BLaER1 treated with 17β-estradiol and CSF1 and Interleukin-3, amounts not matched to agents 10 nM and 100 nM (cell line): ENCODE data around the gene REEP2.
"Not testable (repeated sequence)": the region's sequence is repeated elsewhere in the genome, so short reads cannot be mapped to it uniquely, and the experiment has no call there.

Source experiments
- H3K27ac ChIP-seq, 11 experiments: shearing (Covaris generic); formaldehyde crosslinking; 2 replicates each; pipeline ENCODE4 v1.8.1; 2022
- H3K27me3 ChIP-seq, 11 experiments: shearing (Covaris generic); formaldehyde crosslinking; 2 replicates each; pipeline ENCODE4 v1.8.1; 2022
- H3K36me3 ChIP-seq, 11 experiments: shearing (Covaris generic); formaldehyde crosslinking; 2 replicates each; pipeline ENCODE4 v1.8.1; 2022
- H3K4me1 ChIP-seq, 10 experiments: shearing (Covaris generic); formaldehyde crosslinking; 2 replicates each; pipeline ENCODE4 v1.8.1; 2022
- H3K4me2 ChIP-seq, 11 experiments: shearing (Covaris generic); formaldehyde crosslinking; 2 replicates each; pipeline ENCODE4 v1.8.1; 2022
- H3K4me3 ChIP-seq, 10 experiments: shearing (Covaris generic); formaldehyde crosslinking; 2 replicates each; pipeline ENCODE4 v1.8.1; 2022
- H3K9ac ChIP-seq, 11 experiments: shearing (Covaris generic); formaldehyde crosslinking; 2 replicates each; pipeline ENCODE4 v1.8.1; 2022
- H3K9me3 ChIP-seq, 11 experiments: shearing (Covaris generic); formaldehyde crosslinking; replicated peaks in 1 of 11; 2 replicates each; pipeline ENCODE4 v1.8.1; 2022
- H4K20me1 ChIP-seq, 11 experiments: shearing (Covaris generic); formaldehyde crosslinking; 2 replicates each; pipeline ENCODE4 v1.8.1; 2022
- Cebpa-rat ChIP-seq, 11 experiments: shearing (Covaris generic); IDR thresholded peaks; 2 replicates each; pipeline ENCODE4 v1.8.1; 2022

REEP2 gene

DNA sequence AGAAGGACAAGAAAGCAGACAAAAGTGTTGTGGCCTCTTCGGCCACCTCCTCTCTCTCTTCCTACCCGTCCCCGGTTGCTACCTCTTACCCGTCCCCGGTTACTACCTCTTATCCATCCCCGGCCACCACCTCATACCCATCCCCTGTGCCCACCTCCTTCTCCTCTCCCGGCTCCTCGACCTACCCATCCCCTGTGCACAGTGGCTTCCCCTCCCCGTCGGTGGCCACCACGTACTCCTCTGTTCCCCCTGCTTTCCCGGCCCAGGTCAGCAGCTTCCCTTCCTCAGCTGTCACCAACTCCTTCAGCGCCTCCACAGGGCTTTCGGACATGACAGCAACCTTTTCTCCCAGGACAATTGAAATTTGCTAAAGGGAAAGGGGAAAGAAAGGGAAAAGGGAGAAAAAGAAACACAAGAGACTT, 28.9 kb downstream of the REEP2 start:
- H3K9me3 ChIP-seq: peaks cover 0 to 8% (median 0%) of the 10 kb centered on the region in 11 experiments; a peak in 1 of 22 replicates
- no peak for TF ChIP-seq Cebpa-rat (IDR thresholded peaks at IDR 0.05)
- H3K27ac ChIP-seq: peak overlapping the region in 1 of 11 experiments; percentile 95; a peak in 2 of 22 replicates
- H3K9ac ChIP-seq: peak overlapping the region in 10 of 11 experiments; percentile 85 to 97 (median 90); a peak in 14 of 22 replicates
- H3K36me3 ChIP-seq: peaks cover 13 to 37% (median 31%) of the 10 kb centered on the region in 11 experiments
- H3K4me3 ChIP-seq: peak overlapping the region; percentile 72 to 96 (median 84); a peak in 19 of 20 replicates
- peaks cover 36 to 62% (median 55%) of the 10 kb centered on the region in 11 experiments for H4K20me1 ChIP-seq
- peaks cover 35 to 47% (median 42%) of the 10 kb centered on the region in 10 experiments for H3K4me1 ChIP-seq
- peaks cover 0 to 16% (median 0%) of the 10 kb centered on the region in 11 experiments; a peak in 5 of 22 replicates for H3K27me3 ChIP-seq
- peak overlapping the region; percentile 82 to 98 (median 97) for H3K4me2 ChIP-seq

DNA sequence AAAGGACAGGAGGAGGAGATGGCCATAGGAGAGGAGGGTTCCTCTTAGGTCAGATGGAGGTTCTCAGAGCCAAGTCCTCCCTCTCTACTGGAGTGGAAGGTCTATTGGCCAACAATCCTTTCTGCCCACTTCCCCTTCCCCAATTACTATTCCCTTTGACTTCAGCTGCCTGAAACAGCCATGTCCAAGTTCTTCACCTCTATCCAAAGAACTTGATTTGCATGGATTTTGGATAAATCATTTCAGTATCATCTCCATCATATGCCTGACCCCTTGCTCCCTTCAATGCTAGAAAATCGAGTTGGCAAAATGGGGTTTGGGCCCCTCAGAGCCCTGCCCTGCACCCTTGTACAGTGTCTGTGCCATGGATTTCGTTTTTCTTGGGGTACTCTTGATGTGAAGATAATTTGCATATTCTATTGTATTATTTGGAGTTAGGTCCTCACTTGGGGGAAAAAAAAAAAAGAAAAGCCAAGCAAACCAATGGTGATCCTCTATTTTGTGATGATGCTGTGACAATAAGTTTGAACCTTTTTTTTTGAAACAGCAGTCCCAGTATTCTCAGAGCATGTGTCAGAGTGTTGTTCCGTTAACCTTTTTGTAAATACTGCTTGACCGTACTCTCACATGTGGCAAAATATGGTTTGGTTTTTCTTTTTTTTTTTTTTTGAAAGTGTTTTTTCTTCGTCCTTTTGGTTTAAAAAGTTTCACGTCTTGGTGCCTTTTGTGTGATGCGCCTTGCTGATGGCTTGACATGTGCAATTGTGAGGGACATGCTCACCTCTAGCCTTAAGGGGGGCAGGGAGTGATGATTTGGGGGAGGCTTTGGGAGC, 29.5 kb downstream of the REEP2 start:
- H3K9ac ChIP-seq: peak overlapping the region in 8 of 11 experiments; percentile 85 to 93 (median 90); a peak in 12 of 22 replicates
- H3K27ac ChIP-seq: no peak overlapping the region
- H3K36me3 ChIP-seq: peaks cover 13 to 37% (median 31%) of the 10 kb centered on the region in 11 experiments
- H3K4me2 ChIP-seq: peak overlapping the region; percentile 82 to 98 (median 97)
- H4K20me1 ChIP-seq: peaks cover 36 to 62% (median 55%) of the 10 kb centered on the region in 11 experiments
- H3K9me3 ChIP-seq: peaks cover 0 to 8% (median 0%) of the 10 kb centered on the region in 11 experiments; a peak in 1 of 22 replicates
- peak overlapping the region; percentile 72 to 96 (median 84); a peak in 18 of 20 replicates for H3K4me3 ChIP-seq
- H3K4me1 ChIP-seq: peaks cover 29 to 42% (median 36%) of the 10 kb centered on the region in 10 experiments
- no peak for TF ChIP-seq Cebpa-rat (IDR thresholded peaks at IDR 0.05)
- H3K27me3 ChIP-seq: peaks cover 0 to 16% (median 0%) of the 10 kb centered on the region in 11 experiments; a peak in 5 of 22 replicates

DNA sequence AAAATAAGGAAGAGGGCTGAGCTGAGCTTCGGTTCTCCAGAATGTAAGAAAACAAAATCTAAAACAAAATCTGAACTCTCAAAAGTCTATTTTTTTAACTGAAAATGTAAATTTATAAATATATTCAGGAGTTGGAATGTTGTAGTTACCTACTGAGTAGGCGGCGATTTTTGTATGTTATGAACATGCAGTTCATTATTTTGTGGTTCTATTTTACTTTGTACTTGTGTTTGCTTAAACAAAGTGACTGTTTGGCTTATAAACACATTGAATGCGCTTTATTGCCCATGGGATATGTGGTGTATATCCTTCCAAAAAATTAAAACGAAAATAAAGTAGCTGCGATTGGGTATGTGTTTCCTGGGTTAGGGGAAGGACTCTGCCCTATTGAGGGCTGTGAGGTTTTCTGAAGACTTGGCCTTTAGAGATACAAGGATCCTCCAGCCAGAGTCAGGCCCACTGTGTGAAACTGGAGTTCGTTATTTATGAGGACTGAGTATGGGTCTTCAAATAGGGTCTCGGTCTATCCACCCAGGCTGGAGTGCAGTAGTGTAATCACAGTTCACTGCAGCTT, 30.2 kb downstream of the REEP2 start:
- Histone ChIP-seq H3K27ac (no peak overlapping the region), H4K20me1 (peaks cover 36 to 62% (median 55%) of the 10 kb centered on the region in 11 experiments), H3K4me2 (peak overlapping the region; percentile 82 to 98 (median 97); a peak in 21 of 22 replicates), H3K4me3 (peak overlapping the region in 5 of 10 experiments; percentile 81 to 96 (median 90); a peak in 8 of 20 replicates), H3K9me3 (peaks cover 0 to 8% (median 0%) of the 10 kb centered on the region in 11 experiments; a peak in 1 of 22 replicates), H3K36me3 (peaks cover 13 to 37% (median 31%) of the 10 kb centered on the region in 11 experiments), H3K27me3 (peaks cover 0 to 16% (median 0%) of the 10 kb centered on the region in 11 experiments; a peak in 5 of 22 replicates), H3K4me1 (peaks cover 24 to 38% (median 32%) of the 10 kb centered on the region in 10 experiments), H3K9ac (peak overlapping the region in 3 of 11 experiments; percentile 85 to 93 (median 90); a peak in 2 of 22 replicates)
- TF ChIP-seq Cebpa-rat (IDR thresholded peaks at IDR 0.05): no peak

DNA sequence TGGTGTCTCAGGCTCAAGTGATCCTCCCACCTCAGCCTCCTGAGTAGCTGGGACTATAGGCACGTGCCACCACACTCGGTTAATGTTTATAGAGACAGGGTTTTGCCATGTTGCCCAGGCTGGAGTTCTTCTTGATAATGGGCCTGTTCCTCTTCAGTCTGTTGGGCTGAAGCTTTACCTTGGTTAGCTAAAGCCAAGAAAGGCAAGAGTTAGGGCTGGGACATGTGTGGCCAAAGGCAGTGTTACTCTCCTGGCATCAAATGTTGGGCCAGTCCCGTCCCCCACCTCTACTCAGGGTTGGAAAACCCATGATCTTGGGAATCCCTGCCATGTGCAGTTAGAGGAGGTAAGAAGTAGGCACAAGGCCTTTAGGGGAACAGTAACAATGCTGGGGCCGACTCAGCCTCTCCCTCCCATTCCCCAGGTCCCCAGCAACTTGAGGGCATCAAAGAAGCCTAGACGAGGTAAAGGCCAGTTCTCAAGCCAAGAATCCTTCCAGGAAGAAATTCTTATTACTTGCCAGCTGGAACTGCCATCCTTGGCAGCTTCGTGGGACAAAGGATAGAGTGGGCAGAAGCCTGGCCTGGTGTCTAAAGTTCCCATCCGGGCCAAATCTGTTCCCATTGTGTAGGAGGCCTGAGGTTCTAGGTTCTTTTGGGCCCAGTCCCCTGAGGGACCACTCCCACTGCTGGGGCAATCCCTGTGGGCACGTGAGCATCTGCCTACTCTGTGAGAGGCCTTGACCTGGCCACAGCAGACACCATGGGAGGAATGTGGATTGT, 30.9 kb downstream of the REEP2 start:
- peaks cover 0 to 16% (median 0%) of the 10 kb centered on the region in 11 experiments; a peak in 5 of 22 replicates for H3K27me3 ChIP-seq
- TF ChIP-seq Cebpa-rat (IDR thresholded peaks at IDR 0.05): no peak
- H3K4me3 ChIP-seq: no peak overlapping the region
- peaks cover 24 to 38% (median 32%) of the 10 kb centered on the region in 10 experiments for H3K4me1 ChIP-seq
- H3K36me3 ChIP-seq: peaks cover 13 to 37% (median 31%) of the 10 kb centered on the region in 11 experiments
- no peak overlapping the region for H3K9ac ChIP-seq
- peaks cover 36 to 62% (median 55%) of the 10 kb centered on the region in 11 experiments for H4K20me1 ChIP-seq
- H3K4me2 ChIP-seq: peak overlapping the region in 9 of 11 experiments; percentile 34 to 98 (median 97); a peak in 10 of 22 replicates
- H3K9me3 ChIP-seq: peaks cover 0 to 8% (median 0%) of the 10 kb centered on the region in 11 experiments; a peak in 1 of 22 replicates
- H3K27ac ChIP-seq: no peak overlapping the region

DNA sequence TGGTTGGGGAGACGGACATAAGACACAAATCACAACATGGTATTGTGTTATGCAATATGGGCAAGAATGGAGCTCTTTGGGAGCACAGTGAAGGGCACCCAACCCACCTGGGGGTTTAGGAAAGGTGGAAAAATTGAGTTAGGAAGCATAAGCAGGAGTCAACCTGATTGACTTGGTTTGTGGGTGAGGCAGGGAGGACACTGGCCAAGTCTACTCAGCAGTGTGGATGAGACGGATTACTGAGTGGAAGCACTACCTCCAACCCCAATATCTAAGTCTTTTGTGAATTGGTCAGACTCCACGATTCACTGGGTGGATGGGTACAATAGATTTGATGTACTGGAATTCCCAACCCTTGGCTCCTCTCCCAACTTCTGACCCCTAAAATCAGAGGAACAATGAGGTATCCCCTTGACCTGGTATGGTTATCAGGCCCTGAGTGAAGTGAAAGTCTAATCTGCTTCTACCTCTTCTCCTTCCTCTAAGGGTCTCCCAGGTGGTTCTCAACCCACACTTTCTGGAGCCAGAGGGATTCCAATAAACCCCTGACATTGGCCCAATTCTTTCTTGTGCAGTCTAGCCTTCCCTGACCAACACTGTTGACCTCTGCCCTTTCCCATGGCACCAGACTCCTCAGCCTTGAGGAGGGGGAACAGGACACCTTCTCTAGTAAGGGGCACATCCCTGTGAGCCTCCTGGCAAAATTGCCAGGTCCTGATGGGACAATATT, 31.6 kb downstream of the REEP2 start:
- H3K36me3 ChIP-seq: peaks cover 13 to 37% (median 31%) of the 10 kb centered on the region in 11 experiments
- H3K9me3 ChIP-seq: peaks cover 0 to 8% (median 0%) of the 10 kb centered on the region in 11 experiments; a peak in 1 of 22 replicates
- H3K9ac ChIP-seq: no peak overlapping the region
- H3K4me1 ChIP-seq: peaks cover 24 to 38% (median 32%) of the 10 kb centered on the region in 10 experiments
- H3K4me2 ChIP-seq: 0 out of 22 replicates have a peak overlapping the region, but pooled peaks of 2 of the 11 experiments have one; percentile 93 to 98
- no peak overlapping the region for H3K27ac ChIP-seq
- H3K4me3 ChIP-seq: no peak overlapping the region
- no peak for TF ChIP-seq Cebpa-rat (IDR thresholded peaks at IDR 0.05)
- H3K27me3 ChIP-seq: peaks cover 0 to 16% (median 0%) of the 10 kb centered on the region in 11 experiments; a peak in 5 of 22 replicates
- peaks cover 35 to 60% (median 54%) of the 10 kb centered on the region in 11 experiments for H4K20me1 ChIP-seq

DNA sequence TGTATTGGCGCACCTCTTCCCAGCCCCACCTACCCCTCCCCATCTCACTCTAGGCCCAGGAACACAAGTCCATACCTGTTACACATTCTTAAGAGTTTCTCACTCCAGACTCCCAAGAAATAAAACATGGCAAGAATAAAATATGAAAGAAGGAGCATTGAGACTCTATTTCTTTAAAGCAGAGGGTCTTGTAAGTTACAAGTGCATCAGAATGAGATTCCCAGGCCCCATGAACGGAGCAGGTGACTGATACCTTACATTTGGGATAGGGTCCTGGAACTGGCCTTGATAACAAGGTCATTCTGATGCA, 32.1 kb downstream of the REEP2 start:
- no peak for TF ChIP-seq Cebpa-rat (IDR thresholded peaks at IDR 0.05)
- Histone ChIP-seq H3K4me3 (no peak overlapping the region), H3K9me3 (peaks cover 0 to 4% (median 0%) of the 10 kb centered on the region in 11 experiments; a peak in 1 of 22 replicates), H3K27ac (no peak overlapping the region), H3K4me2 (no peak overlapping the region), H3K9ac (no peak overlapping the region), H3K36me3 (peaks cover 13 to 36% (median 30%) of the 10 kb centered on the region in 11 experiments), H3K4me1 (peaks cover 24 to 36% (median 30%) of the 10 kb centered on the region in 10 experiments), H4K20me1 (peaks cover 29 to 54% (median 49%) of the 10 kb centered on the region in 11 experiments), H3K27me3 (peaks cover 0 to 12% (median 0%) of the 10 kb centered on the region in 11 experiments; a peak in 5 of 22 replicates)

DNA sequence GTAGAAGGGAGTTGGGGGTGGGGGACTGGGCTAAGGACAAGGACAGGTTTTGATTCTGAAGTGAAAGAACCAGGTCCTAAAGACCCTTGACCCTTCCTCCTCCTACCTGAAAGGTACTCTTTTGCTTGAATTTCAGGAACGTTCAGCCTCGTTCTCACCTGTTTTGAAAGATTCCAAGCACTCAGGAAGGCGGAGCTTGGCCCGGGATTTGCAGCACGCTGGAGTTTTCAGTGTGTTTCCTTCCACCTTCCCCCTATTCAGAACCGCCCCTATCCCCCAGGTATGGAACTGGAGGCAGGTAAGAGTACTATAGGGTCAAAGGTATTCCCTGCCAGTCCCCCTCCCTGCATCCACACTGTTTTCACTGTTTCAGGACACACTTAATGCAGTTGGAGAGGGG, 33.5 kb downstream of the REEP2 start:
- Histone ChIP-seq H3K4me3 (no peak overlapping the region), H3K4me2 (no peak overlapping the region), H3K4me1 (peaks cover 16 to 29% (median 22%) of the 10 kb centered on the region in 10 experiments), H3K9me3 (no peaks in the 10 kb centered on the region), H3K9ac (no peak overlapping the region), H3K27ac (no peak overlapping the region), H3K36me3 (peaks cover 3 to 24% (median 17%) of the 10 kb centered on the region in 11 experiments), H3K27me3 (no peaks in the 10 kb centered on the region), H4K20me1 (peaks cover 16 to 41% (median 35%) of the 10 kb centered on the region in 11 experiments)
- TF ChIP-seq Cebpa-rat (IDR thresholded peaks at IDR 0.05): no peak

DNA sequence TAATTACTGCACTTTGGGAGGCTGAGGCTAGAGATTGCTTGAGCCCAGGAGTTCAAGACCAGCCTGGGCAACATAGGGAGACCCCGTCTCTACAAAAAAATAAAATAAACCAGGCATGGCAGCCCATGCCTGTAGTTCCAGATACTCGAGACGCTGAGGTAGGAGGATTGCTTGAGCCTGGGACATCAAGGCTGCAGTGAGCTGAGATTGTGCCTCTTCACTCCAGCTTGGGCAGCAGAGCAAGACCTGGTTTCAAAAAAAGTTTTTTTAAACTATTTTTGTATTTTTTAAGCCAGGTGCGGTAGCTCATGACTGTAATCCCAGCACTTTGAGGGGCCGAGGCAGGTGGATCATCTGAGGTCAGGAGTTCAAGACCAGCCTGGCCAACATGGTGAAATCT, 34.3 kb downstream of the REEP2 start:
- not testable (repeated sequence) for H3K27ac ChIP-seq, H3K4me3 ChIP-seq, H3K9ac ChIP-seq, H3K27me3 ChIP-seq, H3K4me2 ChIP-seq, H3K9me3 ChIP-seq
- Histone ChIP-seq H3K4me1 (peaks cover 8 to 21% (median 14%) of the 10 kb centered on the region in 10 experiments), H3K36me3 (peaks cover 0 to 16% (median 9%) of the 10 kb centered on the region in 11 experiments; a peak in 18 of 22 replicates), H4K20me1 (peaks cover 8 to 33% (median 27%) of the 10 kb centered on the region in 11 experiments; a peak in 19 of 22 replicates)
